Adrenal gland (tissue), 5 donors: Measurements from ENCODE around the gene DIPK1B.

Source experiments
- CTCF ChIP-seq, 6 experiments: fragments of 450-650 bp in 4 of 6; fragments of 200-600 bp in 2 of 6; sonication (generic) in 1 of 6; IDR thresholded peaks; 1 replicate in 5 of 6; 2 replicates in 1 of 6; pipeline versions ENCODE4 v1.5.1 to v1.8.0; 2016 to 2021; ENCODE audit warnings: antibody characterized with exemption in 6 of 6, mild to moderate bottlenecking in 2 of 6, moderate library complexity in 1 of 6
- POLR2A ChIP-seq, 2 donors: fragments of 450-650 bp; IDR thresholded peaks; one replicate each; pipeline ENCODE4 v1.6.1; 2017; ENCODE audit warnings: antibody characterized with exemption in 2 of 2, mild to moderate bottlenecking in 2 of 2, moderate library complexity in 1 of 2
- donor health status: DM: no; HTN: no; CAD: no.

GRCh38 chr9:136707849-136708517 is 4.4 kb upstream of the DIPK1B start:
- TF ChIP-seq POLR2A (IDR thresholded peaks at IDR 0.05), result no peak
- no peak for TF ChIP-seq CTCF (IDR thresholded peaks at IDR 0.05)
